AG10803 (cell line): ENCODE results near the gene FILIP1L.

Experiments used
- DNase-seq: peaks from one replicate; pipeline ENCODE4 v3.0.0; 2010; ENCODE audit warnings: low read depth
- H3K4me3 ChIP-seq: 2 replicates; pipeline ENCODE4 v1.5.1; 2011; ENCODE audit warnings: mild to moderate bottlenecking, low read length, control low read depth
- CTCF ChIP-seq: conservative IDR thresholded peaks from 2 replicates; pipeline ENCODE4 v1.5.1; 2011; ENCODE audit warnings: mild to moderate bottlenecking, low read length, control low read depth, inconsistent platforms

Gene FILIP1L

DNA sequence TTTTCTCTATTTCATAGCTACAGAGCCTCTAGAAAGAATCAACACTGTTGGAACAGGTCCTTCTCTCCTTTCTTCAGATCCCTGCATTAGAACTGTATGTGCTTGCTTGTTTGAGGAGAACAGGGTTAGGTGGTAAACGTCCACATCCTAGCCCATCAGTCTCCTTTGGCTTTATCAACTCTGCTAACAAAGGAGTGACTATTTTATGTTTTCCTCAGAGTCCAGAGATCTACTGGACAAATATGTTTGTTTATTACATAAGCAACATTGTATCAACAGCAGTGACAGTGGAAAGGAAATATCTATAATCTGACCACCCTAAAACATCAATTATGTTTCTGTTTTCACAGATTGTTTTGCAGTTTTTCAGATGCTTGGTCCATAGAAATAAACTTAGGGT is 257.0 kb downstream of the FILIP1L start:
- DNase-seq = no peak
- H3K4me3 ChIP-seq = no peak overlapping the region
- no peak for TF ChIP-seq CTCF

- TF ChIP-seq CTCF = no peak
- no peak for DNase-seq
- H3K4me3 ChIP-seq = no peak overlapping the region
Measured at GRCh38 chr3:99856437-99857220, 257.7 kb downstream of the FILIP1L start.

GRCh38 chr3:99855900-99856299 is 258.4 kb downstream of the FILIP1L start:
- H3K4me3 ChIP-seq = no peak overlapping the region
- no peak for DNase-seq
- TF ChIP-seq CTCF = no peak

DNA sequence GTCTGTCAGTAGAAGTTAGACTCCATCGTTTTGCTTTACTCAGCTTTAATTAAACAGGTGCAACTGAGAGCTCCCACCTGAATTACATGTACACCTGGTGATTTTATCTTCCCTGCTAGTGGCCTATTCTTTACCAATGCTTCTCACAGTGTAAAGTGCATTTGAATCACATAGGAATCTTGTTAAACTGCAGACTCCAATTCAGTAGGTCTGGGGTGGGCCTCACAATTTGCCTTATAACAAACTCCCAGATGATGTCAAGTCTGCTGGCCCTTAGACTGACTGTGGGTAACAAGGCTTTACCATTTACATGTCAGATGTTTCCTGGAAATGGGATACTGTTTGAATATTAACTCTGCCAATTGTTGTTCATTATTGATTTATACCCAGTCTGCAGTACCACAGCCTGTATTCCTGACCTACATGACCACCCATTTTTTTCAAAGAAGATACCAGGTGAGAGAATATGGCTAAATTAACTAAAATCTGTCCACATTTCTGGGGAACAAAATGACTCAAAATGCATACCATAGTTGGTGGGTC is 259.5 kb downstream of the FILIP1L start:
- no peak for TF ChIP-seq CTCF
- DNase-seq = no peak
- H3K4me3 ChIP-seq = no peak overlapping the region

DNA sequence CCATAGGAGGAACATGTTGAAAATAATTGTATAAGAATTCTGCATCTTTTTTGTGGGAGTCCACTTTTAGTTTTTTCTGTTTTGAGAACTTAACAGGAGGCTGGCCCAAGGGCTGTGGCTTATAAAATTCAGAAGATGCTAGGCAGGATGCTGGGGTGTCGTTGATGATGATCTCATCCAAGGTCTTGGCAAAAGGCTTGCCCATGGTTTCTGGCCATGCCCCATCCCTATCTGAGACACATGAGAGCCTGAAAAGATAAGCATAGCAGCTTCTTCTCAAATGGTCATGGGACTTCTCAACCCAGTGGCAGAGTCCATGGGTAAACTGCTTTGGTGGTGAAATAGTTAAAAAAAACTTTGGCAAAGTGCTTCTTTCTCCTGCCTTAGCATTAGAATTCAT is 261.4 kb downstream of the FILIP1L start:
- DNase-seq = no peak
- no peak for TF ChIP-seq CTCF
- H3K4me3 ChIP-seq = no peak overlapping the region

- H3K4me3 ChIP-seq = no peak overlapping the region
- DNase-seq = no peak
- TF ChIP-seq CTCF = no peak
Measured at GRCh38 chr3:99851955-99852354, 262.3 kb downstream of the FILIP1L start.

DNA sequence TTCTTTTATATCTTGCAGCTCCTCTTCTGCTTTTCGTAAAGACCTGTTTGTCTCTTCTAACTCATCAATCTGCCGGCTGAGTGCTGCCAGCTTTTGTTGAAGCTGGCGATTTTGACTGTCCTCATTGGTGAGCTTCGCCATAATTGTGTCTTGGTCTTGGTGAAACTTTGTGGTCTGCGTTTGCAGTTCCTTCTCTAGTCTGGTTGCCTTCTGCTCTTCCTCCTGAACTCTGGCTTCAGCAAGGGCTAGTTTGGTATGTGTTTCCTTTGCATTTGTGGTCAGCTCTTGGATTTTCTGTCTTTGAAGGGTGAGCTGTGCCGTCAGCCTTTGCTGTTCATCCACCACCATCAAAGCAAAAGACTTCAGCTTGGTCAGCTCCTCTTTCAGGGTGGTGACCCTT is 263.7 kb downstream of the FILIP1L start:
- no peak for DNase-seq
- no peak overlapping the region for H3K4me3 ChIP-seq
- no peak for TF ChIP-seq CTCF
